Erythroblast (primary cell): ENCODE results near the gene KAZN.

Source experiments
- GATA1 ChIP-seq: IDR thresholded peaks from 2 replicates; pipeline ENCODE4 v1.6.1; 2011; ENCODE audit warnings: low read depth, mild to moderate bottlenecking, control low read depth, low read length, moderate library complexity
- POLR2A ChIP-seq: IDR thresholded peaks from 2 replicates; pipeline ENCODE4 v1.6.1; 2011; ENCODE audit warnings: mild to moderate bottlenecking, low read length

DNA sequence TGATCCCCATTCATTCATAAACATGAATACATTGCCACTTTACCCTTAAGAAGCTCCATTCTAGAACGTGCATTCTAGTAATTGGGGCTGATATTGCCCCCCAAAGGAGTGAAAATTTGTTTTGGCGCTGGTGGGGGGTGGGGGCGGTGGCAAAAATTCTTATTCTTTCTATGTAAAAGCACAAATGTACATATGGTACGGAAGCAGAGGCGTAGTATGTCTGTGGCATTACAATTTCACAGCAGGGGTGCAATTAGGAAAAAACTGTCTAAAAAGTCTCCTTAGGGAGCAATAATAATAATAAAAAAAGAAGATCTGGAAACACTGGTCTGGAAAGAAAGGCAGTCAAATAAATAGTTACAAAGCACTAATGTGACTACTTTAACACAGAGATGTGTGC lies 514.7 kb downstream of the KAZN start:
- TF ChIP-seq POLR2A (no peak), GATA1 (no peak)
